Adipocyte (in vitro differentiated cells): ENCODE measurements around the gene MRPS23.

Experiments
- DNase-seq: peaks from one replicate; pipeline ENCODE4 v3.0.0-alpha.2; 2015; ENCODE audit warnings: low read depth
- H3K27me3 ChIP-seq: replicated peaks from 2 replicates; pipeline ENCODE4 v1.7.0; 2013; ENCODE audit warnings: mild to moderate bottlenecking, low read length, moderate library complexity; ENCODE audit not compliant: control insufficient read depth, insufficient read depth
- H3K36me3 ChIP-seq: 2 replicates; pipeline ENCODE4 v1.7.0; 2013; ENCODE audit warnings: low read length, mild to moderate bottlenecking, moderate library complexity; ENCODE audit not compliant: control insufficient read depth, insufficient read depth, severe bottlenecking
- H3K4me1 ChIP-seq: 2 replicates; pipeline ENCODE4 v1.7.0; 2013; ENCODE audit warnings: mild to moderate bottlenecking, low read length, moderate library complexity; ENCODE audit not compliant: control insufficient read depth, insufficient read depth
- H3K4me3 ChIP-seq: 2 replicates; pipeline ENCODE4 v1.7.0; 2013; ENCODE audit warnings: mild to moderate bottlenecking, low read length, moderate library complexity
- H3K9ac ChIP-seq: 2 replicates; pipeline ENCODE4 v1.7.0; 2013; ENCODE audit warnings: mild to moderate bottlenecking, low read length, moderate library complexity
- H3K9me3 ChIP-seq: 2 replicates; pipeline ENCODE4 v1.7.0; 2013; ENCODE audit warnings: mild to moderate bottlenecking, low read length, moderate library complexity; ENCODE audit not compliant: control insufficient read depth

Gene MRPS23

DNA sequence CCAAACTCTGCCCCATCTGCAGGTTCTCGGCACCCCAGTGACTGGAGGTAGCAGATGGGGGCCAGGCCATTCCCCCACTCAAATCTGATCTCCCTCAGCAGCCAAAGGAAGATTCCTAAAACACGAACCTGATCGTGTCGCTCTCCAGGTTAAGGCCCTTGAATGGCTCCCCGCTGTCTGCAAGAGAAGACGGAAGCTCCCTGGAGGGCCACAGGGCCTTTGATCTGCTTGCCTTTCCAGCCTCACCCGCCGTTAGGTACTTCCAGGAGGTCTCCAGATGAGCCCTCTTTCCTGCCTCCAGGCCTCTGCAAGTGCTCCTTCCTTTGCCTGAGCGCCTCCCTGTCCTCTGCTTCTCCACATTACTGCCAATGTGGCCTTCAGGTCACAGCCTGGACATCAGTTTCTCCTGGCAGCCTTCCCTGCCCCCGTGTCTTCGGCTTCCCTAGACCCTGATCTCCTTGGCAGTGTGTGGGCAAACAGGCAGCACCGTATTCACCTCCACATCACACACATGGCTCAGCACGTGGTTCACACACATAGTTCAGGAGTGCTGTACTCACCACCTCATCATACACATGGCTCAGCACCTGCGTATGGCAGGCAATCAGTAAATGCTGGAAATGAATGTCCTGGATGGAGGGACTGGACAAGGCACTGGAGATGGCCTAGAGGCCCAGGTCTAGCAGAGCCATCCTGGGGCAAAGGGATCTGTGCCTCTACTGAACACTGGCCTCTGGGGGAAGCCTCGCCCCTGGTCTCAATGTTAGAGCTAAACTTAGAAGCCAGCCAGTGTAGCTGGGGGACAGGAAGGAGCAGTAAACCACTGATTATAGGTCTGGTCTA is 26.4 kb upstream of the MRPS23 start:
- Histone ChIP-seq H3K4me3 (no peak overlapping the region), H3K9me3 (no peaks in the 10 kb centered on the region), H3K36me3 (peaks cover 49% of the 10 kb centered on the region), H3K27me3 (no peaks in the 10 kb centered on the region), H3K4me1 (peaks cover 64% of the 10 kb centered on the region), H3K9ac (peak overlapping the region; percentile 74)
- DNase-seq: no peak

DNA sequence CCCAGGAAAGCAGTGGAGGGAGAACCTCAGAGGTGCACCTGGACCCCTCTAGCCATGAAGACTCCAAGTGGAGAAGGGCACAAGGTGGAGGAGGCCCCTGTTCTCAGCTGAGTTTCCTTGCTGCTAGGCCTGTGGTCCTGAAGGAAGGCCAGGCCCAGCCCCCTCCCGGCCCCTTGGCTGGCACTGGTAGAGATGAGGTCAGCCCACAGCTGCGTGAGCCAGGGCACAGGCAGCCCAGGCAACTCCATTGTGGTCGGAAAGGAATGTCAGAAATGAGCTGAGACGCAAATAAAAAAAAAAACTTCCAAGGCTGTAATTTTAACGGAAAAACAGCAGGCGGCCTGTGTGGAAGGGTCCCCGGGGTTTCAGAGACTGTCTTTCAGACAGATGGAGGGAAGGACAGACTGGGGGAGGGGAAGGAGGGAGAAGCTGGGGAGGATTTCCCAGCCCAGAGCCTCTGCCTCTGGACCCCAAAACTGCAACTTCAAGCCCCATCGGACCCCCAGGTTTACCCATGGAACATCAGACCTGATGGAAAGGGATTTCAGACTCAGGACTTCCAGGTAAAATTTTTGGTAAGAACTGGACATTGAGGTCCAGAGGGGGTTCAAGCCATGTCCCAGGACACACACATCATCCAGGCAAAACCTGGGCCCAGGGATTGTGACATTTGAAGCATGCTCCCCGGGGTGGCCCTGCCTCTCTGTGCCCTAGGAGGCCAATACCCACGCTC is 25.6 kb upstream of the MRPS23 start:
- peak; percentile 98 for DNase-seq
- Histone ChIP-seq H3K9ac (peak overlapping the region; percentile 78), H3K9me3 (no peaks in the 10 kb centered on the region), H3K4me1 (peaks cover 56% of the 10 kb centered on the region), H3K4me3 (peak overlapping the region; percentile 62), H3K36me3 (peaks cover 56% of the 10 kb centered on the region), H3K27me3 (no peaks in the 10 kb centered on the region)

GRCh38 chr17:57874434-57875289 is 24.8 kb upstream of the MRPS23 start:
- Histone ChIP-seq H3K4me3 (peak overlapping the region; percentile 62), H3K27me3 (no peaks in the 10 kb centered on the region), H3K36me3 (peaks cover 59% of the 10 kb centered on the region), H3K4me1 (peaks cover 55% of the 10 kb centered on the region), H3K9ac (peak overlapping the region; percentile 78), H3K9me3 (no peaks in the 10 kb centered on the region)
- peak; percentile 97 for DNase-seq

DNA sequence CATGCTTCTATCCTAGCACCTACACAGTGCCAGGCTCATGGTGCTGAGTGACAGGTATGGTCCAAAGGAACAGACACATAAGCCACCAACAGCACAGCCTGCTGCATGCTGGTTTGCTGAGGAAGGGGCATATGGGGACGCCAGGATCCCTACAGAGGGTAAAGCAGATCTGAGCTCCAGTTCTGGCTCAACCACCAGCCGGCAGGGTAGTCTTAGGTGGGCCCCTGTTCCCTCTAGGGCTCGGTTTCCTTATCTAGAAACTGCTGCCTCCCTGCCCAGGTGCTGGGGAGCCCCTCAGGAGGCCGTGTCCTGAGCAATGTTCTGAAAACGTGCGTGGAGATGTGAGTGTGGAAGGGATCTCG is 24.2 kb upstream of the MRPS23 start:
- H3K27me3 ChIP-seq: no peaks in the 10 kb centered on the region
- H3K9ac ChIP-seq: peak overlapping the region; percentile 65
- H3K4me3 ChIP-seq: no peak overlapping the region
- H3K36me3 ChIP-seq: peaks cover 59% of the 10 kb centered on the region
- no peak for DNase-seq
- H3K4me1 ChIP-seq: peaks cover 55% of the 10 kb centered on the region
- H3K9me3 ChIP-seq: no peaks in the 10 kb centered on the region

- H3K36me3 ChIP-seq: peaks cover 59% of the 10 kb centered on the region
- no peak for DNase-seq
- no peak overlapping the region for H3K4me3 ChIP-seq
- H3K9me3 ChIP-seq: no peaks in the 10 kb centered on the region
- peak overlapping the region; percentile 65 for H3K9ac ChIP-seq
- H3K4me1 ChIP-seq: peaks cover 56% of the 10 kb centered on the region
- no peaks in the 10 kb centered on the region for H3K27me3 ChIP-seq
These were observed 23.6 kb upstream of the MRPS23 start for GRCh38 chr17:57873261-57874057.

- H3K27me3 ChIP-seq: no peaks in the 10 kb centered on the region
- no peaks in the 10 kb centered on the region for H3K9me3 ChIP-seq
- no peak overlapping the region for H3K9ac ChIP-seq
- DNase-seq: no peak
- H3K4me1 ChIP-seq: peaks cover 58% of the 10 kb centered on the region
- peaks cover 53% of the 10 kb centered on the region for H3K36me3 ChIP-seq
- no peak overlapping the region for H3K4me3 ChIP-seq
These were observed 22.7 kb upstream of the MRPS23 start for GRCh38 chr17:57872536-57872935.

DNA sequence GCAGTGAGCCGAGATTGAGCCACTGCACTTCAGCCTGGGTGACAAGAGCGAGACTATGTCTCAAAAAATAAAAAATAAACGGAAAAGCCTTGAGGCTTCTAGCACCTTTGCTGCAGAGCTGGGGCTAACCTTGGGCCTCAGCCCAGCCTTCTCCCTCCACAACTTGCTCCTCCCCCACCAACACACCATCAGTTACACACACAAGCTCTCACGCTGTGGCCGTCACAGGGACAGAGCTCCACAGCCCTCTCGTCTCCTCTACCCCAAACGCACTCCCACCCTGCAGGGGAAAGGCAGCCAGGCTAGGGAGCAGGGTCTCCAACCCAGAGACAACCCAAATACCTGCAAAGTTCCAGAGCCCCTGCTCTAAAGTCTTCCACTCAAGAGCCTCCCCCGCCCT is 22.0 kb upstream of the MRPS23 start:
- Histone ChIP-seq H3K4me1 (peaks cover 61% of the 10 kb centered on the region), H3K9ac (no peak overlapping the region), H3K36me3 (peaks cover 47% of the 10 kb centered on the region), H3K27me3 (no peaks in the 10 kb centered on the region), H3K4me3 (no peak overlapping the region), H3K9me3 (no peaks in the 10 kb centered on the region)
- no peak for DNase-seq

DNA sequence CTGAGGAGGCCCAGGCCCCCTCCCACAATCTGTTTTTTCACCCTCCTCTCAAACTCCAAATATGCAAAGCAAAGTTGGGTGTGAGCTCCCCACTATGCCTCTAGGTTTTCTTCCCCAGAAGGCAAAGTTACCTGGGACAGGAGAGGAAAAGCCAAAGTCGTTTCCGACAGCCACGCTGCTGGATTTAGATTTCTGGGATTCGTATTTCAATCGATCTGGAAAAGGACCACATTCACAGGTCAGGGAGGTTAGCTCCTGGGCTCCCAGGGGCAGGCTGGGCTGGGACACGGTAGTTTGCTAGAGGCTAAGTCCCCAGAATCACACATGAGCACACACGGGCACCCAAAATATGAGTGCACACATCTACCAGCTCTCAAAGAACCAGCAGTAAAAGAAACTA is 21.3 kb upstream of the MRPS23 start:
- Histone ChIP-seq H3K9ac (no peak overlapping the region), H3K27me3 (no peaks in the 10 kb centered on the region), H3K4me3 (no peak overlapping the region), H3K36me3 (peaks cover 45% of the 10 kb centered on the region), H3K4me1 (peaks cover 54% of the 10 kb centered on the region), H3K9me3 (no peaks in the 10 kb centered on the region)
- no peak for DNase-seq

- peak; percentile 36 for DNase-seq
- H3K4me3 ChIP-seq: no peak overlapping the region
- H3K9ac ChIP-seq: peak overlapping the region; percentile 9
- H3K4me1 ChIP-seq: peaks cover 46% of the 10 kb centered on the region
- H3K36me3 ChIP-seq: peaks cover 45% of the 10 kb centered on the region
- H3K9me3 ChIP-seq: no peaks in the 10 kb centered on the region
- H3K27me3 ChIP-seq: no peaks in the 10 kb centered on the region
These were observed 20.4 kb upstream of the MRPS23 start for GRCh38 chr17:57870283-57870635.

- H3K9me3 ChIP-seq: no peaks in the 10 kb centered on the region
- H3K9ac ChIP-seq: peak overlapping the region; percentile 54
- no peaks in the 10 kb centered on the region for H3K27me3 ChIP-seq
- peaks cover 41% of the 10 kb centered on the region for H3K4me1 ChIP-seq
- H3K36me3 ChIP-seq: peaks cover 49% of the 10 kb centered on the region
- no peak overlapping the region for H3K4me3 ChIP-seq
- peak; percentile 84 for DNase-seq
These were observed 19.9 kb upstream of the MRPS23 start for GRCh38 chr17:57869617-57870282.
